Activated CD4-positive, alpha-beta T cell treated with anti-CD3 and anti-CD28 coated beads for 48 hours (primary cell): ENCODE data around the gene TUSC2.

Experiments used
- DNase-seq: peaks from one replicate; pipeline ENCODE4 v3.0.0-alpha.2; 2020

Gene TUSC2

DNA sequence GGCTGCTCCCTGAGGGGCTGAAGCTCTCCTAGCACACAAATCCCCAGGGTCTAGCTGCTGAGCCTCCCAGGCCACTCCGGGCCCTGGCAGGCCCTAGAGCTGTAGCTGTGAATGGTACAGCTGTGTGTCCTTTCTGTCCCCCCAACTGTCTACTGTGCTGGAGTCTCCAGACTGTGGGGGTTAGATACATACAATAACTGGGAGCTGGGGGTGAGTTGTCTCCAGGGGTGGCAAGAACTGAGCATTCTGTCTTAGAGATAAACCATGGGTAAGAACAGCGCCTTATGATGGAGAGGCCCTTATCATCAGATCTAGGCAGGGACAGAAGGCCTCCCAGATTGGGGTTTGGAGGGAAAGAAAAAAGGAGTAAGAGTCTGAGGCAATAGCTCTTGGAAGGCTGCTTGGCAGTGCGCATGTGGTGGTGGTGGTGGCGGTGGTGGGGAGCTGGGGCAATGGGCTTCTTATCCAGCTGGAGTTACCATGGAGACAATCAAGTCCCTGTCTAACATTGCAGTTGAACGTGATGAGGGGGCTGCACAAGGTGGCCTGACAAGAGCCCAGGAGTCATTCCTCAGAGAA is 26.3 kb upstream of the TUSC2 start:
- no peak for DNase-seq

DNA sequence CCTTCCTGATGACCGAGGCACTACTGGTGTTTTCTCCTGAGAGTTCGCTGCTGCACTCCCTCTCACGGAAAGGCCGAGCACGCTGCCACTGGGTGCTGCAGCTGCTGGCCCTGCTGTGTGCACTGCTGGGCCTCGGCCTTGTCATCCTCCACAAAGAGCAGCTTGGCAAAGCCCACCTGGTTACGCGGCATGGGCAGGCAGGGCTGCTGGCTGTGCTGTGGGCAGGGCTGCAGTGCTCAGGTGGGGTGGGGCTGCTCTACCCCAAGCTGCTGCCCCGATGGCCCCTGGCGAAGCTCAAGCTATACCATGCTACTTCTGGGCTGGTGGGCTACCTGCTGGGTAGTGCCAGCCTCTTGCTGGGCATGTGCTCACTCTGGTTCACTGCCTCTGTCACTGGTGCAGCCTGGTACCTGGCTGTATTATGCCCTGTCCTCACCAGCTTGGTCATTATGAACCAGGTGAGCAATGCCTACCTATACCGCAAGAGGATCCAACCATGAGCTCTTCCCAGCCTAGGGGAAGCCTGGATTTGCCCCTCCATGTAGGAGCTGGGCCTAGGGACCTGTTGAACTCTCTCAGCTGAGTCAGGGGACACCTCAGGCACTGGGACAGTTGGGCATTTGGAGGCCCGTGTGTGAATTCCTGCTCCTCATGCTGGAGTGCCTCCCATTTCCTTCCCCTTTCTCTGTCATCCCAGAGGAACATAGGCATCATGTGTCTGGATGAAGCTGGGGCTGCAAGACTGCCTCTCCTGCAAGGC is 25.4 kb upstream of the TUSC2 start:
- DNase-seq: no peak

DNA sequence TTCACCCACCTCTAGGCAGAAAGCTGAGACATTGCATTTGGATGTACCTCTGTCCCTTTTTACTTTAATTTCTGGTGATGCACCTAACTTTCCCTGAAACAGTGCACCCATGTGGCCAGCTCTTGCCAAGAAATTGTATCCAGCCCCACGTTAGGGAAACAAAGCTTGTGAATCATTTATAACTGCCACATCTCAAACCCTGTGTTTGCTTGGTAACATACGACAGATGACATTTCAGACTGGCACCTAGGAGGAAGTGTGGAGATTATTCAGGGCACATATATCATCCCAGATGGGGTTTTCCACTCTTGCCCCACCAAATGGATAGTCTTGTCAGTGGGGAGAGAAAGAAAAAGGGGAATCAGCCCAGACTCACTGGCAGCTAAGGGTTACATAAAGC is 24.8 kb upstream of the TUSC2 start:
- peak; percentile 38 for DNase-seq

DNA sequence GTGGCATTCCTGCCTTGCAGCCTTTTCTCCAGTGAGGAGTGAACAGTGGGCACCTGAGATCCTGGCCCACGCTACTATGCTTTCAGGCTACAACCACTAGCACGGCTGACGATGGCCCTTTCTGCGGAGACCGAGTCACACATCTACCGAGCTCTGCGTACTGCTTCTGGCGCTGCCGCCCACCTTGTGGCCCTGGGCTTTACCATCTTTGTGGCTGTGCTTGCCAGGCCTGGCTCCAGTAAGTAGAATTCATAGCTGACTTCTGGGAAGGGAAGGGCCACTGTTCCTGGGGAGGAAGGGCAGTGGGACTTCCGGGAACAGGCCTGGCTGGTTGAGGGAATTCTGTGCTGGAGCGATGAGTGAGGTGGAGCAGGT is 23.3 kb upstream of the TUSC2 start:
- DNase-seq: no peak

DNA sequence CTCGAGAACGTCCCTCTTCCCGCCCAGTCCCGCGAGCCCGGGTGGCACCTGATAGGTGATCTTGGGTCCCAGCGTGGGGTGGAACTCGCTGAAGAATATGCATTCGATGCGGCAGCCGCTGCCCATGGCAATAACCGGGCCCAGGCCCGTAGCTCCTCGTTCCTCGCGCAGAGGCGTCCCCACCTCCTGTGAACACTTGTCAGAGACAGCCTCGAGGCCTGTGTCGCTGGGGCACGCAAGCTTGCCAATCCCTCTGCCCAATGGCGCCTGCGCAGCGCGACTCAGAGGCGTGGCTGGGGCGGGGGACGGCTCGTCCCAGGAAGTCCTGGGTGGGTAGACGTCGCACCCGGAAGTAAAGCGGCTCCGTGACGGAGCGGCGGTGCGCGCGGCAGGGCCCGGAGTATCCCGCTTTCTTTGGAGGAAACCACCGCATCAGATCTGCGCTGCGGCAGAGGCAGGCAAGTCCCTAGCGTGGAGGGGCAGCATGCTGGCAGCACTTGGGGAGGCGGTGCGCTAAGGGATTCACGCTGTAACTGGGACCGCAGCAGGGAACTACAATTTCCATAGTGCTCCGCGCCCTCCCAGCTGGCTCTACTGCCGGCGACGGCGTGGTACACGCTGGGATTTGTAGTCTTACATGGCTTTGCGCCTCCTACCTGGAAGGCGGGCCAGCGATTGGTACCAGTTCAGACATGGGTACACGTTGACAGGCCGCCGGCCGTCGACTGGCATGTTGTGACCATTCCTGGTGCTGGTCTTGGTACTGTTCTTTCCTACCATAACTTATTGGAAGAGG is 22.7 kb upstream of the TUSC2 start, which contains the start of the genes CYB561D2 and NPRL2:
Gene CYB561D2 (plus strand): TSS at position 336 of the 796 bp plus-strand sequence. CDS start 572 bp downstream, outside the sequence.
Gene NPRL2 (minus strand): TSS at position 249 of the 796 bp plus-strand sequence. CDS start 123 bp downstream, at position 126.
- peak; percentile 99 for DNase-seq

DNA sequence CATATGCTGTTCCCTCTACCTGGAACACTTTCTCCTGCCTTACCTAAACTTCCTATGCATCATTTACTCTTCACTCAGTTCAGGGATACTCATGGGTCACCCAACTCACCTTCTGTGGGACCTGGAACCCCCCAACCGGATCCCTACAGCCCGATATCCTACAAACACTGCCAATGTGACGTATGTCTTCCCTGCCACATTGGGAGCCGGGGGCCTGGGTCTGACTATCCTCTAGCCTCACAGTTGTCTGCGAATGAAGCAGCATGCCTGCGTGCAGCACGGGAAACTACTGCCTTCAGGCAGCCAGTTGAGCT is 22.1 kb upstream of the TUSC2 start:
- no peak for DNase-seq

DNA sequence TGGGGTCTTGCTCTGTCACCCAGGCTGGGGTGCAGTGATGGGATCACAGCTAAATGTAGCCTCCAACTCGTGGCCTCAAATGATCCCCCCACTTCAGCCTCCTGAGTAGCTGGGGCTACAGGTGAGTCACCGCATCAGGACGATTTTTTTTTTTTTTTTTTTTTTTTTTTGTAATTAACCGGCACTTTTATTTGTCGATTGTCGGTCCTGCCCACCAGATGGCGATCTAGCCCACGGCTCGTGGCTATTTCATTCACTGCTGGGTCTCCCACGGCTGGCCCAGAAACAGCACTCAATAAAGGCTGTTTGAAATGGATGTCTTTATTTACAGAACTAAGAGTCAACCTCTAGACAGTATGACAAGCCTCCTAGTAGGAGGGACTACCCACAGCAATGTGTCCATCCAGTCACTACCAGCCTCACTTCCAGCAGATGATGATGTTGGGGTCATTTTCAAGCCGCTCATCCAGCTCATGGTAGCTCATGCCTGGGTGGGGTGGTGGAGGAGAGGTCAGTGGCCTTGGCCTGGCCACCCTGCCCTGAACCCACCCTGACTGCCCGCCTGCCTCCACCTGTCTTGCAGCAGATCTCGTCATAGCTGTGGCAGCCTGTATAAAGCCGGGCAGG is 19.3 kb upstream of the TUSC2 start:
- DNase-seq: peak; percentile 82

DNA sequence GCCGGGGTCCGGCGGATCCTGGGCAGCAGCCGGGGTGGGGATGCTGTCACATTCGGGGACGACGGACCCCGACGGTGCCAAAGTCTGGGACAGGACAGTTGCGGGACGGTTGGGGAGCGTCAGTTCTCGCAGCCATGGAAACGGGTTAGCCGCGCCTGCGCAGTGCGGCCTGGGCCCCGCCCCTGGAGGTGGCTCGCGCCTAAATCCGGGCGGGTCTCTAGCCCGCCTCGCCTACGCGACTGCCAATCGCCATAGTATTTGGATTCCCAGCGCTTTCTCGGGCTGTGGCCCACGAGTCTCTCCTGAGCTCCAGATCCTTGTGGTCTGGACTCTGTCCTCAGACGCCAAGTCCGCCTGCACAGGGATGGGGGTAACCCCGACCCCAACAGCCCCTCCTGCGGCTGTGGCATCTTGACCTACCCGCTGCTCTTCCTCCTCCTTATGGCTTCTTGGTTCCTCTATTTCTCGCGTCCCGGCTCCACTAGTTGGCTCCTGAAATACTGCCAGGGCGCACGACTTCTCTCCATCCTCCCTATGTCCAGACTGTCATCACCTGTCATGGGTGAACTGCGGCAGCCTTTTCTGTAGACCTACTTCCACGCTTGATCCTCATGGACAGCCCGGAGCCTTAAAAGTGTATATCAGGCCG is 17.7 kb upstream of the TUSC2 start, which contains the start of gene ZMYND10:
Gene ZMYND10 (minus strand): TSS at position 147 of the 649 bp plus-strand sequence. CDS start 153 bp downstream, outside the sequence.
- peak; percentile 87 for DNase-seq

DNA sequence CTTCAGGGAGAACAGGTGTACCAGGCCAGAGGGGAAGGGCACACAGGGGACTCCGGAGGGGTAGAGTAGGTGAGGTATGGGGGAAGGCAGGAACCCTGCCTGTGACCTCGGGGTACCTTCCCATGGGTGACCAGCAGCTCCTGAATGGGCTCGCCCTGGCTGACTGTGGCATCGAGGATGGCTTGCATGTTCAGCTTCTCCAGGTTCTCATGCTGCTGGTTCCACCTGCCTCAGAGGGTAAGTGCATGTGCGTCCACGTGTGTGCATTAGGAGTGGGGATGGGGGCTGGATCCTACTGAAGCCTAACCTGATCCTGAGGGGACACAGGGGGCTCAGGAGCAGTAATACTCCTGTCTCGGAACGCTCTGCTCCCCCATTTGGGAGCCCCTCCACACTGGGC is 17.0 kb upstream of the TUSC2 start:
- DNase-seq: no peak

DNA sequence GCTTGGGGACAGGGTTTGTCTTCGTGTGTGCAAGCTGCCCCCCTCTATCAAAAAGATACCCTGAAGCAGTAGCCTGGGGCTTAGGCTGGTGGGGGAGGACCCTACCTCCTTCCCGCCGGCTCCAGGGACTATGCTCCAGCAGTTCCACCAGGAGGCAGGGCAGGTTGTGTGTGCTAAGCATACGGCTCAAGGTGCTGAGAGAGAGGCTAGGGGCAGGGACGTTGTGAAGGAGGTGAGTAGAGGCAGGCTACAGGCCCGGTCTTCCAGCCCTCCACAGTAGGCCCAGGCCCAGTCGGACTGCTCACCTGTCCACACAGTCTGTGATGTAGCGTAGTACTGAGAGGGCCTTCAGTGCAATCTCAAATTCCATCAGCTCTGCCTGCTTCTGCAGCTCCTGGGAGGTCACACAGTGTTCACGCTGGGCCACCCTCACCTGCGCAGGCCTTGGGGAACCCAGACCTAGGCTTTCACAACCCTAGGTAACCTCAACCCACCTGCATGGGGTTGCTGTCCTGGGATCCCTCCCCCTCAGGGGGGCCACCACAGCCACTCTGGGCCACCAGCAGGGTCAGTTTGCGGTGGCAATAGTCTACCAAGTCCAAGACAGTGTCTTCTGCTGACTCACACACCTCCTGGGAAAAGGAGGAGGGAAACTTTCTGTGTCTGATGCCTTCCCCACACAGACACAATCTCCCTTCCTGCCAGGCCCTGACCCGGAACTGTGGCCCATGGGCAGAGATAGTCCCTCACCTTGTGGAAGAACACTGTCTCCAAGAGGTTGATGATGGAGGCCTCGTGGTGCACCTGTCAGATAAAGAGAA is 15.0 kb upstream of the TUSC2 start:
- no peak for DNase-seq

DNA sequence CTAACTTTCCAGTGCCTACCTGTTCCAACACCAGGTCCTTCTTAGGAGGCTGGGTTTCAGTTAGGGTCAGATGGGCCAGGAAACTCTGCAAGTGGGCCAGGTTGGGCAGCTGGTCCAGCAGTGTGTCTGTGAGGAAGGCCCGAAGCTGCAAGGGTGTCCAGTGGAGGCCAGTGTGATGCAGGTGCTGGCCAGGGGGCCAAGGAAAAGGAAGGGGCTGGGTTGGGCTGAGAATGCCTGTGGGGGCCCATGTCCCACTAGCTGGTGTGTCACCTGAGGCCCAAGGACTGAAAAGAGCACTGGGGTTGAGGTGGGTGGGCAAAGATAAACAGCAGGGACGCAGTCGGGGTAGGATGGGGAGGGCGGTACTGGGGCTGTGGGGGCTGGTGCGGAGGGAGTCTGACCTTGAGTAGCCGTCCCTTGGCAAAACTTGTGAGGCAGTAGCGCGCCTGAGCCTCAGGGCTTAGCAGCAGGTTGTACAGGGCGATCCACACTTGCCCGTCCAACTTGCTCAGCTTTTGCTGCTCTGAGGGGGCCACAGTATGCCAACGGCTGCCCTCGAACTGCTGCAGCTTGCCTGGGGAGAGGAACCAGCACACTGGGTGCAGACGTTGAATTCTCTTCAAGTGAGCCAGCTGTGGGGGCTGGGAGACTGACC is 14.1 kb upstream of the TUSC2 start:
- no peak for DNase-seq

DNA sequence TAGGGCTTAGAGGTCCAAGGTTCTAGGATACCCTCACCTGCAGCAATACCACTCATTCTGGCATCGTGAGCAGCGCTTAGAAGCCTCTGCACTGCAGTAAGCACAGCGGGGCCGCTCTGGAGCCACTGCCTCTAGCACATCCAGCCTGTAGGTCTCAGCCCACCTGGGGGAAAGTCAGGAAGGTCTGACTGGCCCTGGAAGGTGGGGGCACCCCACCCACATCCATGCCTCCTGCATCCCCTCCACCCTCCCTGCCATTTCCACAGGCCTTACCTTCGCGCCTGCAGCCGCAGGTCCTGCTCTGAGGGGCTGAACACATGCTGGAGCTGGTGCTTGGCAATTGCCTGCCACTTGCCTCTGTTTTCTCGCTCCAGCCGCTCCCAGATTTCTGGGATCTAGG is 13.5 kb upstream of the TUSC2 start:
- peak; percentile 35 for DNase-seq

DNA sequence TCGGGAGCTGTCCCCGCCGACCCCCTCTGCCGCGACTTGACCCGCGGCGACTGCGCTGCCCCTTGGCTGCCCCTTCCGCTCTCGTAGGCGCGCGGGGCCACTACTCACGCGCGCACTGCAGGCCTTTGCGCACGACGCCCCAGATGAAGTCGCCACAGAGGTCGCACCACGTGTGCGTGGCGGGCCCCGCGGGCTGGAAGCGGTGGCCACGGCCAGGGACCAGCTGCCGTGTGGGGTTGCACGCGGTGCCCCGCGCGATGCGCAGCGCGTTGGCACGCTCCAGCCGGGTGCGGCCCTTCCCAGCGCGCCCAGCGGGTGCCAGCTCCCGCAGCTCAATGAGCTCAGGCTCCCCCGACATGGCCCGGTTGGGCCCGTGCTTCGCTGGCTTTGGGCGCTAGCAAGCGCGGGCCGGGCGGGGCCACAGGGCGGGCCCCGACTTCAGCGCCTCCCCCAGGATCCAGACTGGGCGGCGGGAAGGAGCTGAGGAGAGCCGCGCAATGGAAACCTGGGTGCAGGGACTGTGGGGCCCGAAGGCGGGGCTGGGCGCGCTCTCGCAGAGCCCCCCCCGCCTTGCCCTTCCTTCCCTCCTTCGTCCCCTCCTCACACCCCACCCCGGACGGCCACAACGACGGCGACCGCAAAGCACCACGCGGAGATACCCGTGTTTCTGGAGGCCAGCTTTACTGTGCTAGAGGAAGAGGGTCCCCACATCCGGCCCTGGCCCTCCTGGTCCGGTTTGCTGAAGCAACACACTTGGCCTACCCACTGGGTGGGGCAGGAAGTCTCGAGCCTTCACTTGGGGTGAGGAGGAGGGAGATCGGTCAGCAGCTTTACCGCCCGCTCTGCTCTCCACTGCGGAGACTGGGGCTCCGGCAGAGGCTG is 12.7 kb upstream of the TUSC2 start, which contains the start of gene RASSF1:
Gene RASSF1 (minus strand): TSS at position 389 of the 882 bp plus-strand sequence. CDS start 31 bp downstream, at position 358.
- DNase-seq: peak; percentile 82

DNA sequence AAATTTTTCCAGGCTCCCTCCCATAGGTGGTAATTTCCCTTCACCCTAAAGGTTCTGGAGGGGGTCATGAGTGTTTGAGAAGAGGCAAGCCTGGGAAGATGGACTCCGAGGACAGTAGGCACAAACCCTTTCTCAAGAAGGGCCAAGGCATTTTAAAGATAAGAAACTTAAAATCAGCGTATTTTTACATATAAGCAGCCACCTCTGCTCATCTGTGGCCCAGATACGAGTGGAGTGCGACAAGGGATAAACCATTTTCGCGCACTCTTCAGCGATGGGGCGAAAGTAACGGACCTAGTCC is 12.1 kb upstream of the TUSC2 start:
- DNase-seq: no peak

DNA sequence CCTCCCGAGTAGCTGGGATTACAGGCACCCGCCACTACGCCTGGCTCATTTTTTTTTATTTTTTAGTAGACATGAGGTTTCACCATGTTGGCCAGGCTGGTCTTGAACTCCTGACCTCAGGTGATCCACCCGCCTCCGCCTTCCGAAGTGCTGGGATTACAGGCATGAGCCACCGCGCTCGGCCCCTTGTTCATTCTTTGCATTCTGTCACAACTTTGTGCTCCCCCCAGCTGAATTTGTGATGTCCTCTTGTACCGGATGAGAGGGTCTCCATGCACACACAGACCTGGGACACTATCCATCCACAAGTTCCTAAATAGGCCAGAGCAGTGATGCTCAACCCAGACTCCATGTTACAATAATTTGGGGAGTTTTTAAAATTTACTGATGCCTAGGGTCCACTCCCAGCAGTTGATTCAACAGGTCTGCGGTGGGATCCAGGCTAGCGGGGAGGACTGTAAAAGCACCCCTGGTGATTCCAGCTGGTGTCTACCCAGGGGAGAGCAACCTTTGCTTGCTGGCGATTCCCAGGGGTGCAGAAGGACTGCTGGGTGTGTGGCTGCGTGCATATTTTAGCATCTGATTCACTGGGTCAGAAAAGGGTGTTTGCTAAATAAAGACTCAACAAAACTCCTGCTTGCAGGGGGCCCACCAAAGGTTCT is 11.6 kb upstream of the TUSC2 start:
- no peak for DNase-seq

DNA sequence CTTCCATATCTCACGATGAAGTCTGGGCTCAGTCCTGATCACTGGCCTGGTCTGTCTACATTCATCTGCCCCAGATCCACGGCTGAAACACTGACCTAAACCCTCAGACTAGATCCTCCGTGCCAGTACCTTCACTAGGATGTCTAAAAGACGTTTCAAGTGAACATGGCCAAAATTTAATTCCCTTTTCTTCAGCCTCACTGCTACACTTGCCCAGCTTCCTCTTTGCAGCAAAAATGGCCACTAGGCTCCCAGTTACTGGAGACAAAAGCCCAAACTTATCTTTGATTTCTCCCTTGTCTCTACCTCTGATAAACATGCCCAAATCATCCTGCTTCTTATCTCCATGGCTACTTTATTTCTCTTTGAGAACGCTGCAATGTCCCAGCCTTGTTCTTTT is 10.9 kb upstream of the TUSC2 start:
- no peak for DNase-seq

DNA sequence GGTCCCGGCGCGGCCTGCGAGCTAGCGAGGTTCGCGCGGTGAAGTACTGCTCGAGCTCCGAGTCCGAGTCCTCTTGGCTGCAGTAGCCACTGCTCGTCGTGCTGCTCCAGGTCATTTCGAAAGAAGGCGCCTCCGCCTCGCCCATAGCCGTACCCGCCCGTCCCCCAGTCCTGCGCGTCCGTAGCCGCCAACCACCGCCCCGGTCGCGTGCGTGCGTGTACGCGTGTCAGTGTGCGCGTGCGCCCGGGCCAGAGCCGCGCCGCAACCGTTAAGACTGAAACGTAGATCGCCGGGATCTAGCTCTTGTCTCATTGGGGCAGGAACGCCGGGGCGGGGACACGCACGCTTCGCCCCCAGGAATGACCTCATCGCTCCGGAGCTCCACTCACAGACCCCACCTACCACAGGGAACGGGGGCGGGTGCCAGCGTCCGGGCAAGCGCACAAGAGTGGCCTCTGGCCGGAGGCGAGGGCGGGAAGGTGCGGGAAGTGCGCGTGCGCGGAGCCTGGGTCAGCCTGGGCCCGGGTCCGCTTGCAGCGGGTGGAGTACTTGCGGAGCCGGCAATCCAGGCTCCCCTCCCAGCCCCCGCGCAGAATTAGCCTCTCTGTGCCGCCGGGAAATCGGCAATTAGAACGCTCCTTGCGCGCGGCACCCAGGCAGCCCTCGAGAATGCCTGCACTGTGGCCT is 9.3 kb upstream of the TUSC2 start:
- peak; percentile 98 for DNase-seq

DNA sequence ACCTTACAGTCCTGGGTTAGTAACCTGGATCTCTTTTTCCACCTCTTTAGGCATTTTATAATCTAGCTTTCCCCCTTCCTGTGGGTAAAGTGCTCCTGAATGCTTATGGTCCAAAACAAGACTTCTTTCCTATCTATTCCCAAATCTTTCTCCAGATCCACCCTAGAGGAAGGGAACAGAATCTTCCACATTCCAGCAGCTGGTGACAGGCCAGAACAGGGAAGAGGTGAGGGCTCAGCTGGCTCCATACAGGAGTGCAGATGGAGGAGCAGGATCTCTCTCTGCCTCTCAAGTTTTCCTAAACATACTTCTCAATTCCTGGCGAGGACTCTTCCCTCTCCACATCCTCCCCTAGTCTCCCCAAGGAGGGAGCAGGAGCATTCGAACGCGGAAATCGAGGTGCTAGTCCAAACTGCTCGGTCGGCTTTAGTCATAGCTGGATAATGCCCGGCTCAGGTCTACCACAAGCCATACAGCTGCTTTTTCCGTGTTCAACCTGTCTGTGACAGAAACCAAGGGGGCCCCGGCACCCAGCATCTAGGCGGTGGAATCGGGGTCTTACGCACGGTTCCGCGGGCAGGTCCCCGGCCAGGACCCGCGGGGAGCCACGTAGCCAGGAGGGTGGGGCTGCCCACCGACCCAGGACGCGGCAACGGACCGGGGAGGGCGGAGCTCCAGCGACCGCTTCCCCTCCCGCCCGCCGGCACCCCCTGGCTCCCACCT is 8.6 kb upstream of the TUSC2 start:
- DNase-seq: peak; percentile 69
